GM12865 (cell line): ENCODE data around the gene AP4E1.

Experiments used
- DNase-seq: peaks from one replicate; pipeline ENCODE4 v3.0.0; 2010; ENCODE audit warnings: low read depth
- H3K4me3 ChIP-seq: 2 replicates; pipeline ENCODE4 v1.5.1; 2011; ENCODE audit warnings: mild to moderate bottlenecking, low read depth, low read length, control low read depth
- TF ChIP-seq, protein P1 (sequence below): IDR thresholded peaks from 2 replicates; pipeline ENCODE4 v1.5.1; 2011; ENCODE audit warnings: low read length, control low read depth, low read depth, inconsistent platforms; ENCODE audit not compliant: insufficient read depth; ENCODE audit errors: missing control alignments

Gene AP4E1

DNA sequence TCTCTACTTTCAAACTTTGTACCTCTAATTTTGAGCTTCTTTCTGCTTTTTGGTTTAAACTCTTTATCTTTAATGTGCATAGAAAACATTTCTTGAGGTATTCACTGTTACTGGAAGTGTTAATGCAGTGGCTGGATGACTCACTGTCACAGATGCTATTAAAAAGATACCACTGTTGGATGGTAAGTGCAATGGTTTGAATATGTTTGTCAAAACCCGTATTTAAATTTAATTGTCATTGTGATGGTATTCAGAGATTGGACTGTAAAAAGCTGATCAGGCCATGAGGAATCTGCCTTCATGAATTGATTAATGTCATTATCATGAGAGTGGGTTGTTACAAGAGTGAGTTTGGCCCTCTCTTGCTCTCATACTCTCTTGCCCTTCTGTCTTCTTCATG lies 70.6 kb downstream of the AP4E1 start:
- no peak for DNase-seq
- TF ChIP-seq, protein P1, sequence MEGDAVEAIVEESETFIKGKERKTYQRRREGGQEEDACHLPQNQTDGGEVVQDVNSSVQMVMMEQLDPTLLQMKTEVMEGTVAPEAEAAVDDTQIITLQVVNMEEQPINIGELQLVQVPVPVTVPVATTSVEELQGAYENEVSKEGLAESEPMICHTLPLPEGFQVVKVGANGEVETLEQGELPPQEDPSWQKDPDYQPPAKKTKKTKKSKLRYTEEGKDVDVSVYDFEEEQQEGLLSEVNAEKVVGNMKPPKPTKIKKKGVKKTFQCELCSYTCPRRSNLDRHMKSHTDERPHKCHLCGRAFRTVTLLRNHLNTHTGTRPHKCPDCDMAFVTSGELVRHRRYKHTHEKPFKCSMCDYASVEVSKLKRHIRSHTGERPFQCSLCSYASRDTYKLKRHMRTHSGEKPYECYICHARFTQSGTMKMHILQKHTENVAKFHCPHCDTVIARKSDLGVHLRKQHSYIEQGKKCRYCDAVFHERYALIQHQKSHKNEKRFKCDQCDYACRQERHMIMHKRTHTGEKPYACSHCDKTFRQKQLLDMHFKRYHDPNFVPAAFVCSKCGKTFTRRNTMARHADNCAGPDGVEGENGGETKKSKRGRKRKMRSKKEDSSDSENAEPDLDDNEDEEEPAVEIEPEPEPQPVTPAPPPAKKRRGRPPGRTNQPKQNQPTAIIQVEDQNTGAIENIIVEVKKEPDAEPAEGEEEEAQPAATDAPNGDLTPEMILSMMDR, result no peak
- no peak overlapping the region for H3K4me3 ChIP-seq

- H3K4me3 ChIP-seq, result no peak overlapping the region
- DNase-seq, result no peak
- TF ChIP-seq, protein P1, result no peak
Measured at GRCh38 chr15:50993598-50993997, 85.1 kb downstream of the AP4E1 start.

DNA sequence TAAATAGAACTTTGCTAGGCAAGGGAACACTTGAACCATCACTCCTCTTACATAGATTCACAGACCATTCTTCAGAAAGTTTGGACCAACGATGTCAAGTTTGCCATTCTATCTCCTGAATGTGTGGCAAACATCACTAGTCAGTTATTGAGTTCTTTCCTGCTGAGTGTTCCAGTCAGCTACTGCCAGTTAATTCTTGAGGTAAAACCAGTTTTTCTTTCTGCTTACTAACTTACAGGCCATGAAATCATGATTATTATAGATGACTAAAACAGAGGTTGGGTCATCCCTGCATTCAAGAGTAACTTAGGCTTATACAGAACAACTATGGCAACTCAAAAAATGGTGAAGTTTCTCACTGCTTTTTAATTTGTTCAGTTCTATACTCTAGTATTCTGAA lies 88.2 kb downstream of the AP4E1 start:
- no peak for DNase-seq
- TF ChIP-seq, protein P1, result no peak

DNA sequence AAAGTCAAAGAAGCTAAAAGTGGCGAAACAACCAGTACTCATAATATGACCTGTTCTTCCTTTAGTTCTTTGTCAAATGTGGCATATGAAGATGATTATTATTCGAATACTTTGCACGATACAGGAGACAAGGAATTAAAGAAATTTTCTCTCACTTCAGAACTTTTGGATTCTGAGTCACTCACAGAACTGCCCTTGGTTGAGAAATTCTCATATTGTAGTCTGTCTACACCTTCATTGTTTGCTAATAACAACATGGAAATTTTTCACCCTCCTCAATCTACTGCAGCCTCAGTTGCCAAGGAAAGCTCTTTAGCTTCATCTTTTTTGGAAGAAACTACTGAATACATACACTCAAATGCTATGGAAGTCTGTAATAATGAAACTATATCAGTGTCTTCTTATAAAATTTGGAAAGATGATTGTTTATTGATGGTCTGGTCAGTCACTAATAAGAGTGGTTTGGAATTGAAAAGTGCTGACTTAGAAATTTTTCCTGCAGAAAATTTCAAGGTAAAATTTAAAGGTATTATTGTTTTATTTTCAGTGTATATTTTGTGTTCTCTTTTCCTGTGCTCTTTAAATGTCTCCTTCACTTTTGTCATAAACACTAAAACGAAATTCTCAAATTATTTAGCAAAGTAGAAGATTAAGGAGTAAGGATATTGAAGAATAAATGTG lies 89.0 kb downstream of the AP4E1 start:
- H3K4me3 ChIP-seq, result no peak overlapping the region
- no peak for DNase-seq
- TF ChIP-seq, protein P1, result no peak

More for the DNA sequence above, 88.2 kb downstream of the AP4E1 start:
- no peak overlapping the region for H3K4me3 ChIP-seq

DNA sequence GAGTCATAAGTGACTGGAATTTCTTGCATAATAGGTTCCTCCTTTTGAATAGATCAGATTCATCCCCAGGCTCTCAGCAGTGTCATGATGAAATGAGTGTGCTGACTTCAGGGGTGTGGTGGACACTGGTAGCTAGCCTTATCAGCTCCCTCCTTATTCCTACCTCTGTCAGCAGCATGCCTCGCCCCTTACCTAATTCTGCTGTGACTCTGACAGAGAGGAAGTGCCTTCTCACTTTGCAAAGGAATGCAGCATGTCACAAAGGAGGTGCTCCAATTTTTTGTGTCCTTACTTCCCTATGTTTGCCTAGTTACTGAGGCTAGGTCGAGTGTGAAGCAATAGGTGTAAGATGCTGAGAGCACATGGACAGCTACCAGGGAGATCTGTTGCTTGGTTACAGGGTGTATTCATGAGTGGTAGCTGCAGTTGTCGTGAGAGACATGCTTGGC lies 95.6 kb downstream of the AP4E1 start:
- no peak overlapping the region for H3K4me3 ChIP-seq
- TF ChIP-seq, protein P1, result no peak
- no peak for DNase-seq

DNA sequence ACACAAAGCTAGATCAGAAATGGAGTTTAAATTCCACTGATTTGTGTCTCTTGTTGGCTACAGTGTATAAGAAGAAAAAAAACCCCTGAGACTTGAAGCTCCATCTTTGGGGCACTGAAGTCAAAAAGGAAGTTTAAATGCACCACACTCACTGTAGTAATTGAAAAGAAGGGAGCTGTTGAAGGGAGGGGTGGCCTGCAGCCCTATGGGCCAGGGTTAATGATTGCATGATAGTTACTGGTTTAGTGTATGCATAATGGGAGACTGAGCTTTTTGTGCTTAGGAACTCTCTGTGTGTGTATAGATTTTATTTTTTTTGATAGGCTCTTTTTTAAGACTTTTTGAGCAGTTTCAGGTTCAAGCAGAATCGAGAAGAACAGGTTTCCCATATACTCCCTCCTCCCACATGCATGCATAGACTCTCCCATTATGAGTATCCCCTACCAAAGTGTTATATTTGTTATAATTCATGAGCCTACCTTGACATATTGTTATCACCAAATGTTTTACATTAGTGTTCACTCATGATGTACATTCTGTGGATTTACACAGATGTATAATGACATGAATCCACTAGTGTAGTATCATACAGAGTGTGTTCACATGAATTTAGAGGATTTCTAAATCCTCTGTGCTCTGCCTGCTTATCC lies 98.0 kb downstream of the AP4E1 start:
- TF ChIP-seq, protein P1, result no peak
- H3K4me3 ChIP-seq, result no peak overlapping the region
- no peak for DNase-seq
